Right lobe of liver (tissue), 4 donors: ENCODE results near the gene MYLK.

Experiments used
- POLR2A ChIP-seq: fragments of 450-650 bp; IDR thresholded peaks from one replicate; pipeline ENCODE4 v1.6.1; 2017; ENCODE audit warnings: antibody characterized with exemption, mild to moderate bottlenecking
- TF ChIP-seq, protein P1 (sequence below), 4 donors: fragments of 200-600 bp in 3 of 4; fragments of 450-650 bp in 1 of 4; IDR thresholded peaks; one replicate each; pipeline versions ENCODE4 v1.5.1 to v1.8.0; 2016 to 2022; ENCODE audit warnings: antibody characterized with exemption in 4 of 4, mild to moderate bottlenecking in 2 of 4
- donor health status: DM: no; HTN: no; CAD: no.
- donor health status: DM: no; HTN: no; CAD: no.
- donor health status: DM: no; HTN: yes; CAD: no.

DNA sequence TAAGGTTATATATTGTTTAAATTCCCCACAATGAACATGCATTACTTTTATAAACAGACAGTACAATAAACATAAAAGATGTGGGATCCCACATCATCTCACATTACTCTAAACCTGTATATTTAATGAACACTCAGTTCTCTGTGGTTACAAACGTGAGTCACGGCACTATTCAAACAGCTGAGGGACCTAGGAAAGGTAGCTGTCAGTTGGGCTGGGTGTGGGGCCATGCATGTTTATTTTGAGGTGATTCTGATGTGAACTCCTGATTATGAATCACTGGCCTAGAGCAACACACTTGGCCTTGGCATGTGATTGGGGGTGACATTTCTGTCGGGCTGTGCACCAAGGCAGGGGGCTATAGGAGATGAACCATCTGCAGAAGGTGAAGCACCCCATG lies 151.7 kb downstream of the MYLK start:
- TF ChIP-seq POLR2A = no peak
- TF ChIP-seq, protein P1, sequence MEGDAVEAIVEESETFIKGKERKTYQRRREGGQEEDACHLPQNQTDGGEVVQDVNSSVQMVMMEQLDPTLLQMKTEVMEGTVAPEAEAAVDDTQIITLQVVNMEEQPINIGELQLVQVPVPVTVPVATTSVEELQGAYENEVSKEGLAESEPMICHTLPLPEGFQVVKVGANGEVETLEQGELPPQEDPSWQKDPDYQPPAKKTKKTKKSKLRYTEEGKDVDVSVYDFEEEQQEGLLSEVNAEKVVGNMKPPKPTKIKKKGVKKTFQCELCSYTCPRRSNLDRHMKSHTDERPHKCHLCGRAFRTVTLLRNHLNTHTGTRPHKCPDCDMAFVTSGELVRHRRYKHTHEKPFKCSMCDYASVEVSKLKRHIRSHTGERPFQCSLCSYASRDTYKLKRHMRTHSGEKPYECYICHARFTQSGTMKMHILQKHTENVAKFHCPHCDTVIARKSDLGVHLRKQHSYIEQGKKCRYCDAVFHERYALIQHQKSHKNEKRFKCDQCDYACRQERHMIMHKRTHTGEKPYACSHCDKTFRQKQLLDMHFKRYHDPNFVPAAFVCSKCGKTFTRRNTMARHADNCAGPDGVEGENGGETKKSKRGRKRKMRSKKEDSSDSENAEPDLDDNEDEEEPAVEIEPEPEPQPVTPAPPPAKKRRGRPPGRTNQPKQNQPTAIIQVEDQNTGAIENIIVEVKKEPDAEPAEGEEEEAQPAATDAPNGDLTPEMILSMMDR (IDR thresholded peaks at IDR 0.05) = no peak
